ENCODE results near the gene CEP19. TPM values are rescaled to one million over a fixed set of nuclear protein-coding genes. Genes with fewer than 3 reads are reported as not detected.
"Not testable (repeated sequence)": the region's sequence is repeated elsewhere in the genome, so short reads cannot be mapped to it uniquely, and the experiment has no call there.

CEP19 gene, protein sequence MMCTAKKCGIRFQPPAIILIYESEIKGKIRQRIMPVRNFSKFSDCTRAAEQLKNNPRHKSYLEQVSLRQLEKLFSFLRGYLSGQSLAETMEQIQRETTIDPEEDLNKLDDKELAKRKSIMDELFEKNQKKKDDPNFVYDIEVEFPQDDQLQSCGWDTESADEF
- 1.3 TPM for total RNA-seq

DNA sequence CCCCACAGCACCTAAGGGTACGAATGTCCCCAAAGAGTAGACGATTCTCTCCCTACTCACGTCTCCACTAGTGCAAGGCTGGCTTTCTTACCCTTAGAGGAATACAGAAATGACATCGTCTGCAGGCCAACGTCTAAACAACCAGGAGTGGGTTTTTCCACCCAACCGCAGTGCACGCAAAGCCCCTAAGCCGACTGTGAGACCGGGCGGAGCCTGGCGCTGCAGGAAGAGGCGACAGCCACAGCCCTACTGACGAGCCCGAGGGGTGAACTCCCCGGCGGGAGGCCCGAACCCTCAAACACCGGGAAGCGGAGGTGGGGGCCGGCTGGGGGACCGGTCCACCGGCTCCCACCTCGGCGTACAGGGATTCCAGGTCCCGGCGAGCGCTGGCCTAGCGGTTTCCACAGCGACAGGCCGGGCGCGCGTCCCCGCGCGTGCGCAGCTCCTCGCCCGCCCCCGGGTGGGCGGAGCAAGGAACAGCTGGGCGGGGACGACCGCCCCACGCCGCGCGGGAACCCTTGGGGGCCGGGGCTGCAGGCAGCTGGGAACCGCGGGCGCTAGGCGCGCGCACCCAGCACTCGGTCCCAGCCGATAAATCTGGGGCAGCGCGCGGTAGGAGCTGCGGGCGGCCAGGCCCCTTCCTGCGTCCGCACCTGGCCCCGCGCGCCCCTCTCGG, at the start of gene CEP19, which contains the start of gene PIGX:
TSS of gene CEP19 (minus strand) at position 413 of the 676 bp plus-strand sequence. CDS start 3,593 bp downstream, outside the sequence.
TSS of gene PIGX (plus strand) at position 540 of the 676 bp plus-strand sequence.
- peak; percentile 81 for DNase-seq

DNA sequence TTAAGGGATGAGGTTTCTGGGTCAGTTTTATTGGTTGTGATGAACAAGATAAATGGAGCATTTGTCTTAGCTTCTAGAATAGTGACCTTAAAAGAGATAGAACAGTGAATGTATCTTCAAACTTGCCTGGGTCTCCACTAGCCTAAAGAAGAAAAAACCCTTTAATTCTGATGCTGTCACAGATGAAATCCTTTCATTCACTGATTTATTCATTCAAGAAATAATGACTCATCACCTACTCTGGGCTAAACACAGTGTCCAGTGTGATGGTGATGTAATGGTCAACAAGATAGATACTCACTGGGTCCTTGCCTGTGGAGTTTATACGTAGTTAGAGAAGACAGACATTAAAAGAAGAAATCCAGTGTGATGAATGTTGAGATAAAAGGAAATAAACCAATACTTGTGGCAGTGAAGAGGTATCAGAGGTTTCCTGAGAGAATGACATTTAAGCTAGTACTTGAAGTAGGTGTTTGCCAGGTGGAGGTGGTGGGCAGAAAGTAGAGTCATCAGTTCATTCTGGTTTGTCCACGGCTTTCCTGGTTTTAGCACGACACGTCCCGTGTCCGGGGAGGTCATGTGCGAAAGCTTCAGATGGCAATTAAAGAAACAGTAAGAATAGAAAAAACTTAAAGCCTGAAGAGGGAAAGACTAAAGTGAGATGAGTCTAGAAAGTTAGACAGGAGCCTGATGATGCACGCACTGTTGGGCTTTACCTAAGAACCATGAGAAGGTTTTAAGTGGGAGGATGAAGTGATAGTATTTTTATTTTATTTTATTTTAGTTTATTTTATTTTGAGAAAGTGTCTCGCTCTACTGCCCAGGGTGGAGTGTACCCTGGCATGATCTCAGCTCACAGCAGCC, 46.1 kb upstream of the CEP19 start:
- no peak for DNase-seq

DNA sequence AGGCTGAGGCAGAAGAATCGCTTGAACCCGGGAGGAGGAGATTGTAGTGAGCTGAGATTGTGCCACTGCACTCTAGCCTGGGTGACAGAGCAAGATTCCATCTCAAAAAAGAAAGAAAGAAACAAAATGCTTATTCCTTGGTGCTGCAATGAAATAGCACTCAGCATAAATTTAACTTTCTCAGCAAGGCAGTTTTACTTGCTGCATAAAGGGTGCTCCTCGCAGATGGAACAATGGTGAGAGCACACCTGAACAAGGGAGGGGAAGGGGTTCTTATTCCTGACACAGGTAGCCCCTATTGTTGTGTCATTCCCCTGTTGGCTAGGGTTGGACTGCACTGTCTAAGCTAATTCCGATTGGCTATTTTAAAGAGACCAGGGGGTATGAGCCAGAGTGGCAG, 44.7 kb upstream of the CEP19 start:
- no peak for DNase-seq

DNA sequence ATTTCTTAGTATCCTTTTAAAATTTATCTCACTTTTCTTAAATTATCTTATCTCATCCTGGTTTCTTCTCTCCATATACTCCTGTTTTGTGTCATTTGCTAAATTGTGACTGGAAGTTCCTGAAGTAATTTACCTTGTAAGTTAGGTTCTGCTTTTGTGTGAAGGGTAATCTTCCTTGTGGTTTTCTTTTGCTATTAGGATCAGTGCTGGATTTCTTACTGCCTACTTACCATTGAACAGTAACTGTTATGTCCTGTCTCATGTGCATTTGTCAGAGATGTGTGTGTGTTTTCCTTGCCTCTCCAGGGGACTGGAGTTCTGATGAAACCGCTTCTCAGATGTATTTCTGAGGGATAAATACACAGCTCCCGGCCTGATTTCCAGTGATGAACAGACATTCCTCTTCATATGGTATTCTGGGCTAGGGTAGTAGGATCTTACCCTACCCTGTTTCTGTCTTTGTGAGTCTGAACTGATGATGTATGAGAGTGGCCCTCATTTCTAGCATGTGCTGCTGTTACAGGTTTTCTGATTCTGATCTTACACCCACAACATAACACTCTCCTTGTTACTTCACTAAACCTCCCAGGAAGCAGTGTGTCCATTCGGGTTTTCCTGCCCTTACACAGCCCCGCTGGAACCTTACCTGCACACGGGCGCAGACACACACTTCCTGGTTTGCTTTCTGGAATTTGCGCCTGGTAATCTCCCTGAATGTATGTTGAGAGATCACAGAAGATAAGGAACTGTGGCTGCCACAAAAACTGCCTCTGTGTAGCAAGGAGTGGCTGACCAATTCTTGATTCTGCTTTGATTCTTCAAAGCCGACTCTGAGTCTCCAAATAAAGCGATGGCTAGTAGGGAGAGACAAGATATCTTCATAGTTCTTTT, 42.3 kb upstream of the CEP19 start:
- DNase-seq: no peak

DNA sequence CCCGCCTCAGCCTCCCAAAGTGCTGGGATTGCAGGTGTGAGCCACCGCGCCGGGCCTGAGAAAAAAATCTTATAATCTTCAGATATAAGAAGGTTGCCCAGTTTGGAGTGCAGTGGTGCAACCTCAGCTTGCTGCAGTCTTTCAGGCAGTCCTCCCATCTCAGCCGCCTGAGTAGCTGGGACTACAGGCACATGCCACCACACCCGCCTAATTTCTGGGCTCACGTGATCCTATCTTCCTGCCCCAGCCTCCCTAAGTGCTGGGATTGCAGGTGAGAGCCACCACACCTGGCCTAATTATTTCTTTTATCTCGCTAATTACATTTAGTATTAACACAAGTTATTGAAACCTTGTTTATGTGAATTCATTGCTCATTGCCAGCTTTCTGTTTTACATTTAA, 41.2 kb upstream of the CEP19 start:
- no peak for DNase-seq

DNA sequence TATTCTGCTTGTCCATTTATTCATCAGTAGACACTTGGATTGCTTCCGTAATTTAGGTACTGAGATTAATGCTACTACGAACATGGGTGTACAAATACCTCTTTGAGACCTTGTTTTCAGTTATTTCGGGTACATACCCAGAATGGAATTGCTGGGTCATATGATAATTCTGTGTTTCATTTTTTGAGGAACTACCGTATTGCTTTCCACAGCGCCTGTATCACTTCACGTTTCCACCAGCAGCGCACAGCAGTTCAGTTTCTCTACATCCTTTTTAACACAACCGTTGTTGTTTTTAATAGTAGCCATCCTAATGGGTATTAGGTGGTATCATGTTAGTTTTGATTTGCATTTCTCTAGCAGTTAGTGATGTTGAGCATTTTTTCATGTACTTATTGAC, 37.1 kb upstream of the CEP19 start:
- no peak for DNase-seq

DNA sequence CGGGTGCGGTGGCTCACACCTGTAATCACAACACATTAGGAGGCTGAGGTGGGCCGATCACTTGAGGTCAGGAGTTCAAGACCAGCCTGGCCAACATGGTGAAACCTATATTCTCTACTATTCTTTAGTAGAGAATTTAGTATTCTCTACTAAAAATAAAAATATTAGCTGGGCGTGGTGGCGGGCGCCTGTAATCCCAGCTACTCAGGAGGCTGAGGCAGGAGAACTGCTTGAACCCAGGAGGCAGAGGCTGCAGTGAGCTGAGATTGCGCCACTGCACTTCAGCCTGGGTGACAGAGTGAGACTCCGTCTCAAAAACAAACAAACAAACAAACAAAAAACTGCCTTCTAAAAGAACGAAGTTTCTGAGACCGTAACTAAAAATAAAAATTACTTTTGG, 31.5 kb upstream of the CEP19 start:
- not testable (repeated sequence) for DNase-seq

DNA sequence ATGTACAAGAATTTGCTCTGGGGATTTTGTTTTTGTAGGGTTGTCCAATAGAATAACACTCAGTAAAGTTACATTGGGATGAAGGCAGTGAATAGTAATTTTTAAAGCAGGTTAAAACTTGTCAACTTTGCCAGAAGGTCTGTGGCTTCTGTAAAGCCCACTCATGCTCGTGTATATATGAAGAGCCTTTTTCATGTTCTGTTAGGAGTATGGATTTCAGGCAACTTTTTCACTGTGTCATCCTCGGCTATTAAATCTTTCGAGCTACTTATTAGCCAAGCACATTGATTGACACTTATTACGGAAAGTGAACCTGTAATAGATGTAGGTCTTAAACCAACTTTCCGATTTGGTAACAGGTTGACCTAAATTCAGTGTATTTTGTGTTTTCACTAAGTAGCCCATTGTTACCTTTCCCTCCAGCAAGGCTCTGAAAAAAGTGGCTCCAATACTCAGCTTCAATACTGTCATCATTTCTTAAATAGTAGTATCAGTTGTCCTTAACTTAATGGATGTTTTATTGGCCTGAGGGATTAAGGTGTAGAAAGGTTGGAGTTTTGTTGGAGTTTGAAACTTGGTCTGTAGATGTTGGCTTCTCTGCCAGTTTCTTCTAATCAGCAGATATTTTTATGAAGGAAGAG, 29.3 kb upstream of the CEP19 start:
- DNase-seq: peak; percentile 54

DNA sequence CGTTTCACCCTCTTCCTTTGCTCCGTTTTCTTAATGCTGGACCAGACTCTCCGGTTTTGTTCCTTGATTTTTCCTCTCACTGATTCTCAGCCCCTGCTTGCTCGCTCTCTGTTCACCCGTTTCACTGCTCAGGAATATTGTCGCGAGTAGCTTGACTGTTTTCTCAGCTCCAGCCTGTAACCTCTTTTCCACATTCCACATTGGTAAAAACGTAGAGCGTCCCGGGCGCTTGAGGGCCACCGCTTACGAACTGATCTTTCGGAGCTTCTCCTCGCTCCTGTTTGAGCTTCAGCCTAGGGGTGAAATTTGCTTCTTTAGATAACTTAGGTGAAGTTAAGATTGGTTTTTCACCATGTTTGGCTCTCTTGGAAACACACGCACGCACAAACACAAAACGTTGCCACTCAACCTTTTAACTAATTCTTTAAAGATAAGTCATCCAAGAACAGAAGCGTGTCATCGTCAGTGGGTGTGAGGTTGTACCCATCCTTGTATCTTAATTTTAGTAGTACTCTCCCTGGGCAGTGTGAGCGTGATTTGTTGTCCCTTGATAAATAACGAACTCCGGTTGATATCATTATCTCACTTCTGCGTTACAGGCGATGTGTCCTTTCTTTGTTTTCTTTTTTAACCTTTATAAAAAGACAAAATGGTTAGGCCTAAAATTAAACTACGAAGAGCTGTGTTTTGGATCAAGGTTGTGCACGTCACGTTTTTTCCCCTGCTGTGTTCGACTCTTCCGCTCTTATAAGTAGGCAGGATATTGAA, 28.6 kb upstream of the CEP19 start:
- DNase-seq: peak; percentile 46

DNA sequence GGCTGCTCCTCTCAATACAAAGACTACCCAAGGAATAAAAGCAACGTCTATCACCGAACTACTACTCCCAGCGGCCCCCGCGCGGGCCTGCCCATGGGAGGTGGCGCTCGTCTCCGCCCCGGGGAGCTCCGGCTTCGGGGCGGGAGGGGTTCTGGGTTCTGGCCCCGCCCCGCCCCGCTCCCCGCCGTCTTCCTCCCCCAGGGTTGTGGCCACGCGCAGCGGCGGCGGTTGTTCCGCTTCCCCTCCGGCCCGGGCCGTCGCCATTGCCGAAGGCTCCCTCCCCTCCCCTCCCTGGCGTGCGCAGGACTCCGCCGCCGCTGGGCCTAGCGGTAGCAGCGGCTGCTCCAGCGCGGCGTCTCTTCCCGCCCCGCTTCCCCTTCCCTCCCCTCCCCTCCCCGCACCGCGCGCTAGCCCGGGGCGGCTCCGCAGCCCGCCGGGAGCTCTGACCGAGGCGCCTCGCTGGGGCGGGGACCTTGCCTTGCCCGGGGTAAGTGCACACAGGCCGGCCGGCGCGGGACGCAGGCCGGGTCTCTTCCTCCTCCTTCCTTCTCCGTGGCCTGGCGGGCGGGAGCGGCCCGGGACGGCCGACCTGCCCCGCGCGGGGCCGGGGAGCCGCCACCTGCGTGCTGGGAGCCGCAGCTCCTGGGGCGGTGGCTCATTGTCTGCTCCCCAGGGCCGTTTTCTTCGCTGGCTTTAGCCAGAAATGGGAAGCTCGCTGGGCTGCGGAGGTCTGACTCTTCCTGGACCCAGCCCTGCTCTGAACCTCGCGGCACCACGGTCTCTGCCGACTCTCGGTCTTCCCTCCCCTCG, 27.8 kb upstream of the CEP19 start, which contains the start of gene PAK2:
TSS of gene PAK2 (plus strand) at position 187 of the 810 bp plus-strand sequence. CDS start 42,790 bp downstream, outside the sequence.
- DNase-seq: peak; percentile 84

DNA sequence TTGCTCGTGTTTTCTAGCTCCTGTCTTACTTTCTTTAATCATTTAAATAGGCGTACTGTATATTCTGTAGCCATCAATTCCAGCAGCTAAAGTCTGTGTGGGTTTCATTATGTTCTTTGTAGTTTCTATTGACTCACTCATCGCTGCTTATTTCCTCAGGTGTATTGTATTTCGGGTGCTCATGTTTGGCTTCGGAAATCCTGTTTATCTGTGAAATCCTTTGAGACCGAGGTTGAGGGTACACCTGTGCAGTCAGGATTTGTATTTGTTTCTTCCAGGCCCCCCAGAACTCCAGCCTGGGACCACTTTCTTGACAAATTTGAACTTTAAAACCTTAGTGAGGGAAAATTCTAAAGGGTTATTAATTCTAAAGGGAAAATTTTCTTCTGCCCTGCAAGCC, 25.6 kb upstream of the CEP19 start:
- no peak for DNase-seq

DNA sequence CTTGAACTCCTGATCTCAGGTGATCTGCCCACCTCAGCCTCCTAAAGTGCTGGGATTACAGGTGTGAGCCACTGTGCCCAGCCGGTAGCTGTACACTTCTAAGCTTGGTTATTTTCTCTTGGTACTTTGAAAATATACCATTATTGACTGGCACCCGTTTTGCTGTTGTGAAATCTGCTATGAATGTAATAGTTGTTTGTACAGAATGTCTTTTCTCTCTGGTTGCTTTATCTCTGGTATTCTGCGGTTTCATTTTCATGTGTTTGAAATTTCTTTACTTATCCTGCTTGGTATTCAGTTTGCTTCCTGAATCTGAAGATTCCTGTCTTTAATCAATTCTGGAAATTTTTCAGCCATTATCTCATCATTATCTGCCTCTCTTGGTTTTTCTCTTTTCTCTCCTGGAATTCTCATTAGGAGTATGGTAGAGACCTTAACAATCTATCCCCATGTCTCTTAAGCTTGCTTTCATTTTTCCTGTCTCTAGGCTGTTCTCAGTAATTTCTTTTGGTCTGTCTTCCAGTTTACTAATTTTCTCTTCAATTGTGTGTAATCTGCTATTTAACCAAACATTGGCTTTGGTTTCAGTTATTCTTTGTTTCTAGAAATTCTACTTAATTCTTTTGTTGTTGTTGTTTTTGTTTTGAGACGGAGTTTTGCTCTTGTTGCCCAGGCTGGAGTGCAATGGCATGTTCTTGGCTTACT, 24.8 kb upstream of the CEP19 start:
- DNase-seq: no peak

DNA sequence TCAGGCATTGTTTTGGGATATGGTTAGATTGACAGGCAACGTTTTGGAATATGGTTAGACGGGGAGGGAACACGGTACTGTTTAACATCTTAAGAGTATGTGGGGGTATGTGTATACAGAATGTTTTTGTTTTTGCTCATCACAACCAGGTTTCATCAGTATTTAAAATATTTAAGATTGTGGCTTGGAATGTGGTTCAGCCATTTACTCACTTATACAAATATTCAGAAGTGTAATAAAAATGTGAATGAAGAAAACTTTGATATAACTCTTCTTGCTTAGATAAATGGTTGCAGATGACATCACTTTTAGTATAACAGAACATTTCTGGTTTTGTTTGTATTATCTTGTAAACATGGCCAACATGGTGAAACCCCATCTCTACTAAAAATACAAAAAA, 23.7 kb upstream of the CEP19 start:
- DNase-seq: no peak

DNA sequence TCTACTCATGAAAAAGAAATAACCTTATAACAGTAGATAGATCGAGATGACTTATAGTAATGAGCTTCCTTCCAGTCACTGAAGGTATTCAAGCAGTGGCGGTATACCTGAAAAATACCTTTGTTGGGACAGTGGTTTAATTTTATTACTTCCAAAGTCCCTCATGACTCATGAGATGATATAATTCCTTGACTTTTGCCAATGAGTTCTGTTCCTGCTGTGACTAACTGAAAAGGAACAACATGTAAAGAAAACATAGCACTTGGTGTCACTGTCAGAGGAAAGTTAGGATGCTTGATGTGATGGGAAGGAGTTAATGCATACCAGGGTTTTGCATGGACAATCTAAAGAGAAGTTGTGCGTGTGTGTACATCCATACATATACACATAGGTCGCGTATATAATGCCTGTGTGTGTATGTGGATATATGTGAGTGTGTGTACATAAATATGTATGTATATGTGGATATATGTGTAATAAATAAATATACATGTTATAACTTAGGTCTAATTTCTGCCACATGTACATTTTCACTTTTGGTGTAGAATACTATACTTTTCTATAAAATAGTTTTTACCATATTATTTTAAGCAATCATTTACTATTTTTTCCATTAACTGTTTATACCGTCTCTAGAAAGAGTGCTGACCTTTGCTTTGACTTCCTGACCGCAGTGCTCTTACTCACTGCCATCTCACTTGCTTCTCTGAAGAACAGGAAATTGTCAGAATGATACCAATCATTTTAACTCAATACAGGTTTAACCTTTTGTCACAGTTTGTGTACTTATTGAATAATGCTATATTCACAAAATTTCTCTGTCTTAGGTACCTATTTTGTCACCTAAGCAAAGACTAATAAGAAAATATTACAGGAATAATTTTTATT, 15.0 kb upstream of the CEP19 start:
- DNase-seq: no peak

DNA sequence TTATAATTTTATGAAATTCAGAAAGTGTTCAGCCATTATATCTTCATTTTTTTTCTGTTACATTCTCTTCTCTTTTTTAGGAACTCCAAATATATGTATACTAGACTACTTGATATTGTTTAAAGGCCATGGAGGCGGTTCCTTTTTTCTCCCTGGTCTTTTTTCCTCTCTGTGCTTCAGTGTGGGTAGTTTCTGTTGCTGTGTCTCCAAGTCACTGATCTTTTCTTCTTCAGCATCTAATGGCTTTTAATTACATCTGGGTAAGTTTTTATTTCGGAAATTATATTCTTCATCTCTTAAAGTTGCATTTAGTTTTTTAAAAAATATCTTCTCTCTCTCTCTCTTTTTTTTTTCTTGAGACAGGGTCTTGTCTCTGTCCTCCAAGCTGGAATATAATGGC, 9.0 kb upstream of the CEP19 start:
- DNase-seq: no peak

DNA sequence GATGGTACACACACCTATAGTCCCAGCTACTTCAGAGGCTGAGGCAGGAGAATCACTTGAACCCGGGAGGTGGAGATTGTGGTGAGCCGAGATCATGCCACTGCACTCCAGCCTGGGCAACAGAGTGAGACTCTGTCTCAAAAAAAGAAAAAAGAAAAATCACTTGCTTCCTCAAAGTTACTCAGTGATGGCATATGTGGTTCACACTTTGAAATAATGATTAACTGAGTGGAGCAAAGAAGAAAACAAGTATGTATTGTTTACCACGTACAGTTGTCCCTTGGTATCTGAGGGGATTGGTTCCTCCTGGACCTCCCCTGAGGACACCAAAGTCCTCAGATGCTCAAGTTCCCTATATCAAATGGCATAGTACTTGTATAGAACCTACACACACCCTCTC, 5.1 kb upstream of the CEP19 start:
- not testable (repeated sequence) for DNase-seq

DNA sequence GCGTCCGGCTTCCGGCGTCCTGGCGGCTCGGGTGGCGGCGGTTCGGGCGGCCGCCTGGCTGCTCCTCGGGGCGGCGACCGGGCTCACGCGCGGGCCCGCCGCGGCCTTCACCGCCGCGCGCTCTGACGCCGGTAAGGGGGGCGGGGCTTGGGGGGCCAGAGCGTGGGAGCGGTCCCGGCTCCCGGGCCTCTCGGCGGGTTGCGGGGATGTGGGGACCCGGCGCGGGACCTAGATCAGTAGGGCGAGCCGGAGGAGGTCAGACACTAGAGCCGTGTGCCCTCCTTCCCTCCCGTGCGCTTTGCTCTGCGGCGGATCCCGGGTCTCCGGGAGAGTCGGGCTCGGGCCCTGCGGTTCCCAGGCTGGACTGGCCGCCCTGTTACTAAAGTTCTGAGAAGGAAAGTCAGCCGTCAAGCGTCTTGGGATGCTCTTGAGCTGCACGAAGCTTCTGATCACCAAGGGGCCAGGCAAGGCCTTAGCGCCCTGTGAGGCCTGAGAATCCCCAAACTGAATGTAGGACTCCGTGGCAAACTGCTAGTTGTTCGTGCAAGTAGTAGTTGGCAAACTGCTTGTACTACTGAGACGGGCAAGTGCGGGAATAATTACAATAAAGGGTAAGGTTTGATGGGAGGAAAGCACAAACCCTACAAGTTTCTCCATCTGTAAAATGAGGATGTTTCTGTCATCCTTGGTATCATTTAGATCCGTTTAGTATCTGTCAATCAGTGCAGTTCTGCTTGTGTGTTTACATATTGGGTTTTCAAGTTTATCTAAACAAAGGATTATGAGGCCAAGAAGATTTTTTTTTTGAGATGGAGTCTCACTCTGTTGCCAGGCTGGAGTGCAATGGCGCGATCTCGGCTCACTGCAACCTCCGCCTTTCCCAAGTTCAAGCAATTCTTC, 714 bp upstream of the CEP19 start:
- DNase-seq: no peak

All from skin of body (tissue), 2 donors.